Nucleus accumbens (tissue), 56 donors: ENCODE results near the gene FABP3.
"Not testable (repeated sequence)": the region's sequence is repeated elsewhere in the genome, so short reads cannot be mapped to it uniquely, and the experiment has no call there.

ENCODE experiments used
- DNase-seq, 56 donors: peaks; one replicate each; lab custom pipeline; 2025; lab: John Stamatoyannopoulos, UW

FABP3 gene

GRCh38 chr1:31400393-31400792 is 27.5 kb upstream of the FABP3 start:
- DNase-seq = no peak

GRCh38 chr1:31399976-31400375 is 27.1 kb upstream of the FABP3 start:
- DNase-seq = no peak

GRCh38 chr1:31398246-31398645 is 25.4 kb upstream of the FABP3 start:
- DNase-seq = no peak

- no peak for DNase-seq
Observed at GRCh38 chr1:31397360-31398095, 24.7 kb upstream of the FABP3 start.

- no peak for DNase-seq
Observed at GRCh38 chr1:31396633-31397351, 23.9 kb upstream of the FABP3 start.

- peak in 48 of 56 donors; percentile 17 to 86 (median 58) for DNase-seq
Observed at GRCh38 chr1:31394584-31395193, 21.8 kb upstream of the FABP3 start.

- DNase-seq = no peak
Observed at GRCh38 chr1:31393463-31393862, 20.6 kb upstream of the FABP3 start.

- no peak for DNase-seq
Observed at GRCh38 chr1:31390071-31390470, 17.2 kb upstream of the FABP3 start.

GRCh38 chr1:31389616-31390015 is 16.7 kb upstream of the FABP3 start:
- no peak for DNase-seq

GRCh38 chr1:31387612-31388011 is 14.7 kb upstream of the FABP3 start:
- DNase-seq = no peak

- not testable (repeated sequence) for DNase-seq
Observed at GRCh38 chr1:31386576-31387243, 13.8 kb upstream of the FABP3 start.

- DNase-seq = no peak
Observed at GRCh38 chr1:31383967-31384366, 11.1 kb upstream of the FABP3 start.

- DNase-seq = no peak
Observed at GRCh38 chr1:31382379-31382989, 9.6 kb upstream of the FABP3 start.

- no peak for DNase-seq
Observed at GRCh38 chr1:31381394-31382294, 8.8 kb upstream of the FABP3 start.

- DNase-seq = peak in 28 of 56 donors; percentile 7 to 62 (median 36)
Observed at GRCh38 chr1:31380181-31380580, 7.3 kb upstream of the FABP3 start.

- DNase-seq = no peak
Observed at GRCh38 chr1:31378001-31378400, 5.1 kb upstream of the FABP3 start.

GRCh38 chr1:31377364-31377863 is 4.5 kb upstream of the FABP3 start:
- DNase-seq = no peak

GRCh38 chr1:31376375-31377134 is 3.7 kb upstream of the FABP3 start:
- DNase-seq = peak in 55 of 56 donors; percentile 8 to 94 (median 78)
